Effector memory CD8-positive, alpha-beta T cell (primary cell): ENCODE measurements around the gene OR10G6.

Experiments used
- ATAC-seq: fragments of 150-1000 bp; cut with Tn5 transposase; replicated peaks from 2 replicates; pipeline ENCODE4 v1.10.0; 2021; ENCODE audit warnings: mild to moderate bottlenecking, moderate library complexity
- DNase-seq, 3 experiments: peaks; one replicate each; pipeline ENCODE4 v3.0.0; 2021
- H3K27ac Mint-ChIP-seq, 2 donors: one replicate each; pipeline ENCODE4 v1.8.0; 2022; ENCODE audit warnings: mild to moderate bottlenecking in 2 of 2, mixed read lengths in 2 of 2, moderate library complexity in 2 of 2
- H3K27me3 Mint-ChIP-seq, 2 donors: one replicate each; pipeline ENCODE4 v1.8.0; 2022; ENCODE audit warnings: mixed read lengths in 2 of 2
- H3K36me3 Mint-ChIP-seq: one replicate; pipeline ENCODE4 v1.8.0; 2022; ENCODE audit warnings: mild to moderate bottlenecking, moderate library complexity, mixed read lengths; ENCODE audit not compliant: insufficient read depth
- H3K4me1 Mint-ChIP-seq, 2 donors: one replicate each; pipeline ENCODE4 v1.8.0; 2022; ENCODE audit warnings: low read depth in 2 of 2, mixed read lengths in 2 of 2
- H3K4me3 Mint-ChIP-seq, 2 donors: one replicate each; pipeline ENCODE4 v1.8.0; 2022; ENCODE audit warnings: mild to moderate bottlenecking in 2 of 2, mixed read lengths in 2 of 2, moderate library complexity in 2 of 2
- H3K9me3 Mint-ChIP-seq, 2 donors: one replicate each; pipeline ENCODE4 v1.8.0; 2022; ENCODE audit warnings: mixed read lengths in 2 of 2

OR10G6 gene

DNA sequence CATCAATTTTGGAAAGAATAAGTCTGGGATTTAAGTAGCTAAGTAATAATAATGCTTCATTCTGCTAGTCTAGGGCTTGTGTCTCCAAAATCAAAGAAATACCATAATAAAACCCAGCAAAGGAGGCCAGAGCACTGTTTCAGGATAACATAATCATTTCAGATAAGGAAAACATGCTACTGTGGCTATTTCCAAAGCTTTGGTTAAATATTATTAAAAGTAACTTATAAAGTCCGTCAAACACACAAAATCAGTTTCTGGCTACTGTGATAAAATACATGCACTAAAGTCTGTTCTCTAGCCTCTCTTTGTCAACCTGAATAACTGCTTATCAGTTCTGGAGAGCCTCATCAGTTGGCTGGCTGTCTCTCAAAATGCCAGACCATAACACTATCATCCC is 49.8 kb downstream of the OR10G6 start:
- Mint-ChIP-seq H3K9me3 (peaks cover 5 to 9% of the 10 kb centered on the region in 2 donors), H3K27me3 (no peaks in the 10 kb centered on the region), H3K36me3 (no peaks in the 10 kb centered on the region), H3K4me1 (no peaks in the 10 kb centered on the region), H3K27ac (no peak overlapping the region), H3K4me3 (no peak overlapping the region)
- DNase-seq = no peak
- no peak for ATAC-seq
